ENCODE results near the gene KCNH6. TPM values are rescaled to one million over a fixed set of nuclear protein-coding genes. Genes with fewer than 3 reads are reported as not detected.

KCNH6 gene
- total RNA-seq, 4 donors from 2014 or later: not detected

- Histone ChIP-seq H3K4me3 (no peak overlapping the region), H3K36me3 (no peaks in the 10 kb centered on the region), H3K27ac (no peak overlapping the region), H3K27me3 (peaks cover 16% of the 10 kb centered on the region), H3K4me1 (no peaks in the 10 kb centered on the region), H3K9me3 (no peaks in the 10 kb centered on the region)
- TF ChIP-seq POLR2A (IDR thresholded peaks at IDR 0.05): no peak
- TF ChIP-seq EP300 (IDR thresholded peaks at IDR 0.05): no peak
- TF ChIP-seq POLR2AphosphoS5 (IDR thresholded peaks at IDR 0.05): no peak
- TF ChIP-seq CTCF (IDR thresholded peaks at IDR 0.05): no peak
- 100% methylated on average over 1 of the region's 10 CpGs; no CpG with 5 or more reads in 1 of the 2 donors for WGBS, 2 donors (ENCODE audit: low coverage in 1 of 2)
- ATAC-seq: no peak
Observed at GRCh38 chr17:63488851-63489250, 34.3 kb upstream of the KCNH6 start.

GRCh38 chr17:63489291-63489690, 33.9 kb upstream of the KCNH6 start:
- no peaks in the 10 kb centered on the region for H3K4me1 ChIP-seq
- no peaks in the 10 kb centered on the region for H3K9me3 ChIP-seq
- ATAC-seq: no peak
- H3K27ac ChIP-seq: no peak overlapping the region
- TF ChIP-seq POLR2AphosphoS5 (IDR thresholded peaks at IDR 0.05) (no peak), POLR2A (IDR thresholded peaks at IDR 0.05) (no peak), CTCF (IDR thresholded peaks at IDR 0.05) (no peak), EP300 (IDR thresholded peaks at IDR 0.05) (no peak)
- H3K36me3 ChIP-seq: no peaks in the 10 kb centered on the region
- no peak overlapping the region for H3K4me3 ChIP-seq
- peaks cover 16% of the 10 kb centered on the region for H3K27me3 ChIP-seq
- WGBS, 2 donors (ENCODE audit: low coverage in 1 of 2): 51 to 58% methylated on average over 3 of the region's 6 CpGs

GRCh38 chr17:63490329-63490728, 32.8 kb upstream of the KCNH6 start:
- WGBS, 2 donors (ENCODE audit: low coverage in 1 of 2): 65% methylated on average over 2 of the region's 10 CpGs; no CpG with 5 or more reads in 1 of the 2 donors
- ATAC-seq: no peak

GRCh38 chr17:63490858-63491400, 32.2 kb upstream of the KCNH6 start:
- H3K27me3 ChIP-seq: peaks cover 16% of the 10 kb centered on the region
- no peak for ATAC-seq
- WGBS, 2 donors (ENCODE audit: low coverage in 1 of 2): 90% methylated on average over 3 of the region's 22 CpGs; no CpG with 5 or more reads in 1 of the 2 donors
- H3K27ac ChIP-seq: no peak overlapping the region
- no peaks in the 10 kb centered on the region for H3K4me1 ChIP-seq
- no peaks in the 10 kb centered on the region for H3K36me3 ChIP-seq
- no peak overlapping the region for H3K4me3 ChIP-seq
- H3K9me3 ChIP-seq: no peaks in the 10 kb centered on the region
- TF ChIP-seq EP300 (IDR thresholded peaks at IDR 0.05) (no peak), CTCF (IDR thresholded peaks at IDR 0.05) (no peak), POLR2A (IDR thresholded peaks at IDR 0.05) (no peak), POLR2AphosphoS5 (IDR thresholded peaks at IDR 0.05) (no peak)

More at GRCh38 chr17:63490329-63490728, 32.8 kb upstream of the KCNH6 start:
- TF ChIP-seq POLR2AphosphoS5 (IDR thresholded peaks at IDR 0.05) (no peak), POLR2A (IDR thresholded peaks at IDR 0.05) (no peak)
- H3K4me3 ChIP-seq: no peak overlapping the region
- H3K27me3 ChIP-seq: peaks cover 16% of the 10 kb centered on the region
- no peak overlapping the region for H3K27ac ChIP-seq
- no peaks in the 10 kb centered on the region for H3K9me3 ChIP-seq
- no peaks in the 10 kb centered on the region for H3K4me1 ChIP-seq
- no peaks in the 10 kb centered on the region for H3K36me3 ChIP-seq

GRCh38 chr17:63491413-63491812, 31.7 kb upstream of the KCNH6 start:
- H3K9me3 ChIP-seq: no peaks in the 10 kb centered on the region
- H3K36me3 ChIP-seq: no peaks in the 10 kb centered on the region
- WGBS, 2 donors (ENCODE audit: low coverage in 1 of 2): 80 to 100% methylated on average over 1 to 2 of the region's 8 CpGs
- ATAC-seq: no peak
- no peak overlapping the region for H3K4me3 ChIP-seq
- no peak overlapping the region for H3K27ac ChIP-seq
- no peak for TF ChIP-seq POLR2A (IDR thresholded peaks at IDR 0.05)
- no peak for TF ChIP-seq EP300 (IDR thresholded peaks at IDR 0.05)
- TF ChIP-seq CTCF (IDR thresholded peaks at IDR 0.05): no peak
- no peak for TF ChIP-seq POLR2AphosphoS5 (IDR thresholded peaks at IDR 0.05)
- peaks cover 16% of the 10 kb centered on the region for H3K27me3 ChIP-seq
- no peaks in the 10 kb centered on the region for H3K4me1 ChIP-seq

Data from gastroesophageal sphincter (tissue), 4 donors.